ENCODE results near the gene MBOAT1. TPM values are rescaled to one million over a fixed set of nuclear protein-coding genes. Genes with fewer than 3 reads are reported as not detected.

MBOAT1 gene
- polyA plus RNA-seq, 1 donor from 2014 or later: not detected

DNA sequence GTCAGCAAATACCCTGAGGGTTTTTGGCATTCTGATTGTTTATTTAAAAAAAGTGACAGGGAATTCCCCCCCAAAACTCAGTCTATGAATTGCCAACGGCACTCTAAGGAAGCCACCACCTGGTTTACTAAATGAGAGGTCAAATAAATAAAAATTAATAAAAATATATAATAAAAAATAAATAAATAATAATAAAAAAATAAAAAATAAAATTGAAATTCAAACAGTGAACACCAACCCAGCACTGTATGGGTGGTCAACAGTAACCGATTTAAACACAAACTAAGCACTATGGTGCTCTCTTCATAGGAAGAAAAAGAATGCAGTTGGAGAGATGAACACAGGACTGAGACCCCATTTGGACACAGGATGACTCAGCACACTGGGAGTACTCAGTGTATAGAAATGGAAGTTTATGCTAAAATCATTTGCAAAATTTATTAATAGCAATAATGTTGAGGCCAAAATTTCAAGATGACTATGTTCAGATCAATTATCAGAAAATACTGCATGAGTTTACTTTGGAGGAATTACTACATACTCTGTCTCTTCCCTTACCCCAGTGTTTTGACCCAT, 98.5 kb downstream of the MBOAT1 start:
- Histone ChIP-seq H3K79me2 (replicated peaks; ENCODE audit: insufficient read depth, low read length) (no peaks in the 10 kb centered on the region), H3K9me3 (ENCODE audit: low read length) (no peaks in the 10 kb centered on the region), H2AFZ (ENCODE audit: low read depth, low read length) (no peak overlapping the region), H3K9ac (ENCODE audit: low read length) (no peak overlapping the region), H3K4me3 (ENCODE audit: low read length) (no peak overlapping the region), H3K36me3 (ENCODE audit: insufficient read depth, low read length) (no peaks in the 10 kb centered on the region), H3F3A (ENCODE audit: insufficient read depth, low read length, poor library complexity, severe bottlenecking) (no peaks in the 10 kb centered on the region), H4K20me1 (ENCODE audit: insufficient read depth) (no peaks in the 10 kb centered on the region), H3K27ac (ENCODE audit: low read length) (no peak overlapping the region), H3K9me2 (ENCODE audit: insufficient read depth, low read length) (no peaks in the 10 kb centered on the region), H3K27me3 (ENCODE audit: insufficient read depth, low read depth, low read length) (no peaks in the 10 kb centered on the region), H3K4me2 (ENCODE audit: low read length) (no peak overlapping the region)
- TF ChIP-seq SMC3 (conservative IDR thresholded peaks at IDR 0.05; ENCODE audit: poor library complexity) (no peak), EP300 (conservative IDR thresholded peaks at IDR 0.05; ENCODE audit: poor library complexity, severe bottlenecking) (no peak), TAF1 (IDR thresholded peaks at IDR 0.05; ENCODE audit: low read depth) (no peak), RAD21 (conservative IDR thresholded peaks at IDR 0.05) (no peak), POLR2AphosphoS5 (IDR thresholded peaks at IDR 0.05) (no peak), EZH2 (IDR thresholded peaks at IDR 0.05; ENCODE audit: borderline replicate concordance, insufficient read depth, low read length, poor library complexity, severe bottlenecking) (no peak), MXI1 (conservative IDR thresholded peaks at IDR 0.05; ENCODE audit: poor library complexity, severe bottlenecking) (no peak)
- TF ChIP-seq, protein P1, sequence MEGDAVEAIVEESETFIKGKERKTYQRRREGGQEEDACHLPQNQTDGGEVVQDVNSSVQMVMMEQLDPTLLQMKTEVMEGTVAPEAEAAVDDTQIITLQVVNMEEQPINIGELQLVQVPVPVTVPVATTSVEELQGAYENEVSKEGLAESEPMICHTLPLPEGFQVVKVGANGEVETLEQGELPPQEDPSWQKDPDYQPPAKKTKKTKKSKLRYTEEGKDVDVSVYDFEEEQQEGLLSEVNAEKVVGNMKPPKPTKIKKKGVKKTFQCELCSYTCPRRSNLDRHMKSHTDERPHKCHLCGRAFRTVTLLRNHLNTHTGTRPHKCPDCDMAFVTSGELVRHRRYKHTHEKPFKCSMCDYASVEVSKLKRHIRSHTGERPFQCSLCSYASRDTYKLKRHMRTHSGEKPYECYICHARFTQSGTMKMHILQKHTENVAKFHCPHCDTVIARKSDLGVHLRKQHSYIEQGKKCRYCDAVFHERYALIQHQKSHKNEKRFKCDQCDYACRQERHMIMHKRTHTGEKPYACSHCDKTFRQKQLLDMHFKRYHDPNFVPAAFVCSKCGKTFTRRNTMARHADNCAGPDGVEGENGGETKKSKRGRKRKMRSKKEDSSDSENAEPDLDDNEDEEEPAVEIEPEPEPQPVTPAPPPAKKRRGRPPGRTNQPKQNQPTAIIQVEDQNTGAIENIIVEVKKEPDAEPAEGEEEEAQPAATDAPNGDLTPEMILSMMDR (IDR thresholded peaks at IDR 0.05; ENCODE audit: poor library complexity, severe bottlenecking): no peak
- TF ChIP-seq, protein P2, sequence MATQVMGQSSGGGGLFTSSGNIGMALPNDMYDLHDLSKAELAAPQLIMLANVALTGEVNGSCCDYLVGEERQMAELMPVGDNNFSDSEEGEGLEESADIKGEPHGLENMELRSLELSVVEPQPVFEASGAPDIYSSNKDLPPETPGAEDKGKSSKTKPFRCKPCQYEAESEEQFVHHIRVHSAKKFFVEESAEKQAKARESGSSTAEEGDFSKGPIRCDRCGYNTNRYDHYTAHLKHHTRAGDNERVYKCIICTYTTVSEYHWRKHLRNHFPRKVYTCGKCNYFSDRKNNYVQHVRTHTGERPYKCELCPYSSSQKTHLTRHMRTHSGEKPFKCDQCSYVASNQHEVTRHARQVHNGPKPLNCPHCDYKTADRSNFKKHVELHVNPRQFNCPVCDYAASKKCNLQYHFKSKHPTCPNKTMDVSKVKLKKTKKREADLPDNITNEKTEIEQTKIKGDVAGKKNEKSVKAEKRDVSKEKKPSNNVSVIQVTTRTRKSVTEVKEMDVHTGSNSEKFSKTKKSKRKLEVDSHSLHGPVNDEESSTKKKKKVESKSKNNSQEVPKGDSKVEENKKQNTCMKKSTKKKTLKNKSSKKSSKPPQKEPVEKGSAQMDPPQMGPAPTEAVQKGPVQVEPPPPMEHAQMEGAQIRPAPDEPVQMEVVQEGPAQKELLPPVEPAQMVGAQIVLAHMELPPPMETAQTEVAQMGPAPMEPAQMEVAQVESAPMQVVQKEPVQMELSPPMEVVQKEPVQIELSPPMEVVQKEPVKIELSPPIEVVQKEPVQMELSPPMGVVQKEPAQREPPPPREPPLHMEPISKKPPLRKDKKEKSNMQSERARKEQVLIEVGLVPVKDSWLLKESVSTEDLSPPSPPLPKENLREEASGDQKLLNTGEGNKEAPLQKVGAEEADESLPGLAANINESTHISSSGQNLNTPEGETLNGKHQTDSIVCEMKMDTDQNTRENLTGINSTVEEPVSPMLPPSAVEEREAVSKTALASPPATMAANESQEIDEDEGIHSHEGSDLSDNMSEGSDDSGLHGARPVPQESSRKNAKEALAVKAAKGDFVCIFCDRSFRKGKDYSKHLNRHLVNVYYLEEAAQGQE (IDR thresholded peaks at IDR 0.05; ENCODE audit: borderline replicate concordance): no peak

DNA sequence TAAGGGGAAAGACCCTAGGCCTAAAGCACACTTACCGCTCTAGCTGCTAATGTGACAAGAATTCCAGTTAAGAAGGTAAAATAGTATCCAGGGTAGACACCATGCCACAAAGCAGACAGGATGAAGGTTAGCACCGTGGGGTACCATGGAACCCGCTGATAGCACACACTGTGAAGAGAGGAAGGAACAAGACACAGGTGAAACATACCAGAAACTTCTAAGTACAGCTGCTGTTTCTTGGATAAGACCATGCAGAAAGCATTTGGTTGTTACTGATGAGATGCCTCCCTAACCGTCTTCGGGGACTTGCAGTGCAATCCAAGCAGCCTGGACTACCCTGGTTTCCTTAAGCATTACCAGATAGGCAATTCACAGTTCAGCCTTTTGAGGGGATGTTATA, 99.4 kb downstream of the MBOAT1 start:
- Histone ChIP-seq H3K79me2 (replicated peaks; ENCODE audit: insufficient read depth, low read length) (no peaks in the 10 kb centered on the region), H3K9me3 (ENCODE audit: low read length) (no peaks in the 10 kb centered on the region), H3K4me3 (ENCODE audit: low read length) (no peak overlapping the region), H3K27me3 (ENCODE audit: insufficient read depth, low read depth, low read length) (no peaks in the 10 kb centered on the region), H3K36me3 (ENCODE audit: insufficient read depth, low read length) (no peaks in the 10 kb centered on the region), H3F3A (ENCODE audit: insufficient read depth, low read length, poor library complexity, severe bottlenecking) (no peaks in the 10 kb centered on the region), H3K9me2 (ENCODE audit: insufficient read depth, low read length) (no peaks in the 10 kb centered on the region), H3K27ac (ENCODE audit: low read length) (no peak overlapping the region), H4K20me1 (ENCODE audit: insufficient read depth) (no peaks in the 10 kb centered on the region), H3K9ac (ENCODE audit: low read length) (no peak overlapping the region), H3K4me2 (ENCODE audit: low read length) (no peak overlapping the region), H2AFZ (ENCODE audit: low read depth, low read length) (no peak overlapping the region)
- TF ChIP-seq EP300 (conservative IDR thresholded peaks at IDR 0.05; ENCODE audit: poor library complexity, severe bottlenecking) (no peak), EZH2 (IDR thresholded peaks at IDR 0.05; ENCODE audit: borderline replicate concordance, insufficient read depth, low read length, poor library complexity, severe bottlenecking) (no peak), RAD21 (conservative IDR thresholded peaks at IDR 0.05) (no peak), TAF1 (IDR thresholded peaks at IDR 0.05; ENCODE audit: low read depth) (no peak), POLR2AphosphoS5 (IDR thresholded peaks at IDR 0.05) (no peak), SMC3 (conservative IDR thresholded peaks at IDR 0.05; ENCODE audit: poor library complexity) (no peak), MXI1 (conservative IDR thresholded peaks at IDR 0.05; ENCODE audit: poor library complexity, severe bottlenecking) (no peak)
- TF ChIP-seq, protein P1 (IDR thresholded peaks at IDR 0.05; ENCODE audit: poor library complexity, severe bottlenecking): no peak
- TF ChIP-seq, protein P2 (IDR thresholded peaks at IDR 0.05; ENCODE audit: borderline replicate concordance): no peak
